D341Med (cell line): Measurements from ENCODE around the gene FBLIM1.
A peak's percentile ranks its signal among the peaks of the same experiment; 100 is the strongest.

Source experiments
- DNase-seq: peaks from one replicate; pipeline ENCODE4 v3.0.0; 2012; ENCODE audit warnings: low spot score

Gene FBLIM1

GRCh38 chr1:15758343-15758931, at the start of gene FBLIM1:
Gene FBLIM1, plus strand, starts transcription at chr1:15758795. Its CDS starts 6,189 bp downstream, at chr1:15764984.
- DNase-seq: peak; percentile 72

- DNase-seq: no peak
Measured at GRCh38 chr1:15709226-15709625, 49.4 kb upstream of the FBLIM1 start.

GRCh38 chr1:15712168-15712567, 46.4 kb upstream of the FBLIM1 start:
- DNase-seq: no peak

GRCh38 chr1:15714406-15715136, 44.0 kb upstream of the FBLIM1 start:
- no peak for DNase-seq

GRCh38 chr1:15717418-15718125, 41.0 kb upstream of the FBLIM1 start:
- no peak for DNase-seq

- no peak for DNase-seq
Measured at GRCh38 chr1:15718199-15718601, 40.4 kb upstream of the FBLIM1 start.

GRCh38 chr1:15719381-15720120, 39.0 kb upstream of the FBLIM1 start:
- no peak for DNase-seq

GRCh38 chr1:15720861-15721260, 37.7 kb upstream of the FBLIM1 start:
- DNase-seq: no peak

- DNase-seq: no peak
Measured at GRCh38 chr1:15722411-15722810, 36.2 kb upstream of the FBLIM1 start.

- DNase-seq: no peak
Measured at GRCh38 chr1:15722836-15723532, 35.6 kb upstream of the FBLIM1 start.

- no peak for DNase-seq
Measured at GRCh38 chr1:15723631-15724246, 34.9 kb upstream of the FBLIM1 start.

GRCh38 chr1:15724949-15725880, 33.4 kb upstream of the FBLIM1 start:
- DNase-seq: no peak

- DNase-seq: no peak
Measured at GRCh38 chr1:15726508-15726907, 32.1 kb upstream of the FBLIM1 start.

- no peak for DNase-seq
Measured at GRCh38 chr1:15727021-15727420, 31.6 kb upstream of the FBLIM1 start.

GRCh38 chr1:15727424-15727823, 31.2 kb upstream of the FBLIM1 start:
- DNase-seq: no peak

- DNase-seq: no peak
Measured at GRCh38 chr1:15727866-15728534, 30.6 kb upstream of the FBLIM1 start.

GRCh38 chr1:15728937-15729657, 29.5 kb upstream of the FBLIM1 start:
- no peak for DNase-seq

GRCh38 chr1:15730423-15730822, 28.2 kb upstream of the FBLIM1 start:
- no peak for DNase-seq

- DNase-seq: no peak
Measured at GRCh38 chr1:15730936-15731335, 27.7 kb upstream of the FBLIM1 start.
